ENCODE measurements around the gene ZC3H13. TPM values are rescaled to one million over a fixed set of nuclear protein-coding genes. Genes with fewer than 3 reads are reported as not detected.

Gene ZC3H13
- total and polyA plus RNA-seq, 10 of the 15 experiments (the other 5 are each of a cell fraction or from before 2014, with no cell fraction given) = 10.0 to 55.9 (median 25.4) TPM

GRCh38 chr13:45907503-45907902 is 145.0 kb downstream of the ZC3H13 start:
- ATAC-seq (no peak), DNase-seq (ENCODE audit: low read depth, low spot score) (no peak), FAIRE-seq (no peak)
- Histone ChIP-seq H4K20me1 (ENCODE audit: control insufficient read depth, insufficient read depth) (no peaks in the 10 kb centered on the region; the same call in 1 of the 2 replicates), H3K27ac (ENCODE audit: control insufficient read depth, insufficient read depth) (no peak overlapping the region), H3K4me2 (ENCODE audit: control insufficient read depth, insufficient read depth) (no peak overlapping the region), H3K9me3 (replicated peaks; ENCODE audit: control insufficient read depth, insufficient read depth, low read length) (no peaks in the 10 kb centered on the region), H3K79me2 (ENCODE audit: control insufficient read depth, insufficient read depth, low read length) (no peaks in the 10 kb centered on the region), H3K36me3 (ENCODE audit: control insufficient read depth in 2 of 2, insufficient read depth in 2 of 2, low read length in 1 of 2) (no peaks in the 10 kb centered on the region), H3K9ac (ENCODE audit: control insufficient read depth, insufficient read depth, low read length) (no peak overlapping the region), H3K4me3 (no peak overlapping the region), H2AFZ (ENCODE audit: control insufficient read depth, low read depth, low read length) (no peak overlapping the region), H3K27me3 (replicated peaks in 1 of 2; ENCODE audit: control insufficient read depth in 2 of 2, insufficient read depth in 2 of 2, low read length in 1 of 2) (peaks cover 0 to 6% of the 10 kb centered on the region in 2 experiments; a peak in 2 of 4 replicates), H3K4me1 (ENCODE audit: control insufficient read depth, insufficient read depth, low read length) (no peaks in the 10 kb centered on the region)
- BruUV-seq (replicated peaks) = no TSS peak
- ChIA-PET SMC1A (ENCODE audit: uncharacterized antibody, unreplicated experiment) (no interaction called here), POLR2A (no interaction called here), CTCF (interaction anchor here (1.4 kb wide), 1 partner anchor 18 kb away, joined by 3 read pairs; no protein-coding TSS in a partner anchor), RAD21 (ENCODE audit: unreplicated experiment) (no interaction called here)
- WGBS (ENCODE audit: insufficient coverage, insufficient replicate concordance, low lambda C conversion rate, missing lambda C conversion rate) = 50% methylated on average over 11 of the region's 11 CpGs
- in situ Hi-C loops (cut with MboI) = no loop called here
- no peak for TF ChIP-seq IKZF1 (conservative IDR thresholded peaks at IDR 0.05)
- no peak for TF ChIP-seq CEBPB (IDR thresholded peaks at IDR 0.05; ENCODE audit: borderline replicate concordance in 1 of 2, low read depth in 2 of 2, low read length in 2 of 2)
- TF ChIP-seq MYB (IDR thresholded peaks at IDR 0.05; ENCODE audit: borderline replicate concordance, low read depth, low read length) = no peak
- no peak for TF ChIP-seq MLLT1 (IDR thresholded peaks at IDR 0.05)
- no peak for TF ChIP-seq MTA3 (IDR thresholded peaks at IDR 0.05; ENCODE audit: borderline replicate concordance, low read length)
- TF ChIP-seq E2F8 (IDR thresholded peaks at IDR 0.05; ENCODE audit: low read depth, partially characterized antibody) = no peak
- TF ChIP-seq POLR2AphosphoS2 (IDR thresholded peaks at IDR 0.05; ENCODE audit: low read depth, low read length) = no peak
- TF ChIP-seq RELB (IDR thresholded peaks at IDR 0.05; ENCODE audit: low read depth) = no peak
- no peak for TF ChIP-seq BMI1 (IDR thresholded peaks at IDR 0.05; ENCODE audit: borderline replicate concordance)
- TF ChIP-seq TAF1 (IDR thresholded peaks at IDR 0.05; ENCODE audit: borderline replicate concordance, low read depth, low read length) = no peak
- no peak for TF ChIP-seq CTCF (IDR thresholded peaks at IDR 0.05 in 2 of 3, conservative IDR thresholded peaks at IDR 0.05 in 1 of 3; ENCODE audit: control insufficient read depth in 2 of 3, extremely low read depth in 1 of 3, insufficient read depth in 1 of 3, low read depth in 3 of 3, low read length in 3 of 3)
- intact Hi-C loops (cut with micrococcal nuclease; ENCODE audit: unreplicated experiment) = no loop called here
